HepG2 (cell line): ENCODE results near the gene NUP62. TPM values are rescaled to one million over a fixed set of nuclear protein-coding genes. Genes with fewer than 3 reads are reported as not detected.
A peak's percentile ranks its signal among the peaks of the same experiment; 100 is the strongest.

Experiments
- FOXM1 ChIP-seq: sonication (generic); formaldehyde crosslinking; IDR thresholded peaks from 2 replicates; pipeline ENCODE4 v1.5.0; 2020; ENCODE audit warnings: missing genetic modification reagents
- HOXA3 ChIP-seq: sonication (generic); formaldehyde crosslinking; IDR thresholded peaks from 2 replicates; pipeline ENCODE4 v1.5.0; 2020; ENCODE audit warnings: missing genetic modification reagents
- MATR3 ChIP-seq: sonication (generic); formaldehyde crosslinking; IDR thresholded peaks from 2 replicates; pipeline ENCODE4 v1.4.0; 2020; ENCODE audit warnings: missing genetic modification reagents
- MED8 ChIP-seq: sonication (generic); formaldehyde crosslinking; IDR thresholded peaks from 2 replicates; pipeline ENCODE4 v1.8.1; 2023; ENCODE audit warnings: mild to moderate bottlenecking, missing genetic modification reagents; ENCODE audit not compliant: insufficient replicate concordance
- MTA1 ChIP-seq: sonication (generic); formaldehyde crosslinking; IDR thresholded peaks from 2 replicates; pipeline ENCODE4 v1.4.0; 2020; ENCODE audit warnings: missing genetic modification reagents, mild to moderate bottlenecking, borderline replicate concordance
- NFATC3 ChIP-seq: sonication (generic); formaldehyde crosslinking; IDR thresholded peaks from 2 replicates; pipeline ENCODE4 v1.5.1; 2020; ENCODE audit warnings: mild to moderate bottlenecking, missing genetic modification reagents
- NR2F1 ChIP-seq, 2 experiments: fragments of 450-650 bp in 1 of 2; formaldehyde crosslinking in 1 of 2; IDR thresholded peaks; 2 replicates each; pipeline versions ENCODE4 v1.5.0 to v1.6.1; 2016 to 2020; ENCODE audit warnings: mild to moderate bottlenecking in 1 of 2, missing compliant biosample characterization in 1 of 2, missing genetic modification reagents in 1 of 2, moderate library complexity in 1 of 2
- POGZ ChIP-seq: sonication (generic); formaldehyde crosslinking; IDR thresholded peaks from 2 replicates; pipeline ENCODE4 v1.4.0; 2020; ENCODE audit warnings: mild to moderate bottlenecking, missing genetic modification reagents
- POLR2G ChIP-seq: fragments of 200-400 bp; formaldehyde crosslinking; IDR thresholded peaks from 2 replicates; pipeline ENCODE4 v1.6.1; 2018; ENCODE audit warnings: mild to moderate bottlenecking, low read depth, low read length, moderate library complexity
- RFX1 ChIP-seq: fragments of 450-650 bp; IDR thresholded peaks from 2 replicates; pipeline ENCODE4 v1.6.1; 2017
- SAP130 ChIP-seq: IDR thresholded peaks from 2 replicates; pipeline ENCODE4 v1.6.1; 2016; ENCODE audit warnings: low read depth
- SCMH1 ChIP-seq: sonication (generic); formaldehyde crosslinking; IDR thresholded peaks from 2 replicates; pipeline ENCODE4 v1.9.0; 2021; ENCODE audit warnings: missing genetic modification reagents, mild to moderate bottlenecking, borderline replicate concordance
- SETDB1 ChIP-seq: sonication (generic); formaldehyde crosslinking; IDR thresholded peaks from 2 replicates; pipeline ENCODE4 v1.5.1; 2020; ENCODE audit warnings: missing genetic modification reagents, mild to moderate bottlenecking, borderline replicate concordance
- SMARCE1 ChIP-seq: fragments of 450-650 bp; IDR thresholded peaks from 2 replicates; pipeline ENCODE4 v1.6.1; 2017; ENCODE audit warnings: borderline replicate concordance
- SNAPC2 ChIP-seq: sonication (generic); formaldehyde crosslinking; IDR thresholded peaks from 2 replicates; pipeline ENCODE4 v1.8.1; 2022; ENCODE audit warnings: mild to moderate bottlenecking, missing genetic modification reagents
- ZBTB26 ChIP-seq: IDR thresholded peaks from 2 replicates; pipeline ENCODE4 v1.6.1; 2016; ENCODE audit warnings: missing compliant biosample characterization, missing genetic modification reagents, borderline replicate concordance
- ZEB1 ChIP-seq: IDR thresholded peaks from 2 replicates; pipeline ENCODE4 v1.6.1; 2012; ENCODE audit warnings: mild to moderate bottlenecking, low read depth, inconsistent platforms; ENCODE audit not compliant: insufficient replicate concordance
- ZFX ChIP-seq: sonication (generic); formaldehyde crosslinking; IDR thresholded peaks from 2 replicates; pipeline ENCODE4 v1.4.0; 2020; ENCODE audit warnings: mild to moderate bottlenecking, low read depth, missing genetic modification reagents, moderate library complexity
- ZNF232 ChIP-seq: sonication (generic); formaldehyde crosslinking; IDR thresholded peaks from 2 replicates; pipeline ENCODE4 v1.4.0; 2020; ENCODE audit warnings: missing genetic modification reagents, borderline replicate concordance
- ZNF567 ChIP-seq: sonication (generic); formaldehyde crosslinking; IDR thresholded peaks from 2 replicates; pipeline ENCODE4 v1.8.1; 2023; ENCODE audit warnings: mild to moderate bottlenecking, missing genetic modification reagents, borderline replicate concordance
- ZNF572 ChIP-seq: sonication (generic); formaldehyde crosslinking; IDR thresholded peaks from 2 replicates; pipeline ENCODE4 v1.5.1; 2020; ENCODE audit warnings: mild to moderate bottlenecking, missing genetic modification reagents
- ZXDC ChIP-seq: sonication (generic); formaldehyde crosslinking; IDR thresholded peaks from 2 replicates; pipeline ENCODE4 v1.5.0; 2020; ENCODE audit warnings: mild to moderate bottlenecking, missing genetic modification reagents
- polyA plus RNA-seq, 8 experiments: library from polyadenylated mRNA; depleted of rRNA in 3 of 8; stranded (reverse) in 7 of 8; unstranded in 1 of 8; fragments of >200 nt; fragmentation: Illumina TruSeq in 4 of 8; extraction: Trizol in 4 of 8; gene quantifications; 2 replicates each; pipeline versions ENCODE4 v1.2.1 to v1.2.3, GENCODE V29; 2011 to 2016; ENCODE audit warnings: low read depth in 4 of 8, missing spikeins in 1 of 8, mixed read lengths in 1 of 8; ENCODE audit not compliant: insufficient read depth in 1 of 8
- total RNA-seq, 5 experiments: library from RNA; depleted of rRNA; stranded (reverse); fragments of >200 nt; fragmentation: Illumina TruSeq; extraction: Trizol; gene quantifications; 2 replicates each; pipeline ENCODE4 v1.2.3, GENCODE V29; 2016; ENCODE audit warnings: low read depth in 1 of 5
- TF ChIP-seq, protein P1 (sequence below): IDR thresholded peaks from 2 replicates; pipeline ENCODE4 v1.6.1; 2016; ENCODE audit warnings: control low read depth
- TF ChIP-seq, protein P2 (sequence below): sonication (generic); formaldehyde crosslinking; conservative IDR thresholded peaks from 2 replicates; pipeline ENCODE4 v1.4.0; 2020; ENCODE audit warnings: missing genetic modification reagents

NUP62 gene
- total and polyA plus RNA-seq, 2 of the 13 experiments (the other 11 are each of a cell fraction or from before 2014, with no cell fraction given) = 16.5 to 41.5 TPM

DNA sequence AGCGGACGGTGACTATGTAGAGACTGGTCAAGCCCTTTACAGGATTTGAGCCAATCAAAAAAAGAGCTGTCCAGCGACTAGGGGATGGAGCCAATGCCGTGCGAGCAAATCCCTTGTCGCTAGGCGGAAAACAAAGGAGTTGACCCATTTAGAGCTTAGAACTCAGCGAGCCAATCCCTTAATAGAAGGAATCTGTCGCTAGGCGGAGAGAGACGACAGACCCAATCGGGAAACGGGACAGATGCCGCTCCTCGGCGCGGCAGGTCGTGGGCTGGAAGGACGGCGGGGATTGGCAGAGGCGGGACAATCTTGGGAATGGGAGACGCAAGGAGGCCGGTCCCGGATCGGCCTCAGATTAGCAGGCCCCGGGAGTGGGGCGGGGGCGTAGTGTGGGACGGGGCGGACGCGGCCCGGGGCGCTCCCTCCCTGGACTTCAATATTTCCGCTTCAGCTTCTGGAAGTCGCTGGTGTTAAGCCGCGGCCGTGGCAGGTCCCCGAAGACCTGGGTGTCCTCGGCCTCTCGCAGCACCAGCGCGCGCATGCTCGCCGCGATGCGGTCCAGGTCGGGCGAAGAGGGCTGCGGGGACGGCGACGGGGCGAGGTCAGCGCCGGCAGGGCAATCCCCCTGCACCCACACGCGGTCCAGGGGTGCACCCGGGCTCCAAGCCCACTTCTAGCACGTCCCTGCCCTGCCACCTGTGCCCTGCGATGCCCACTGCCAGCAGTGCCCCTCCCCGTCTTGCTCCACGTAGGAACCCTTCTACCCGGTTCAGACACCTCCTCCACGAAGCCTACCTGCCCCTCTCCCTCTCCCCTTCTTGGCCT lies 59.6 kb downstream of the NUP62 start (continued):
- no peak for TF ChIP-seq ZXDC (CRISPR knock-in tag)
- TF ChIP-seq, protein P1, sequence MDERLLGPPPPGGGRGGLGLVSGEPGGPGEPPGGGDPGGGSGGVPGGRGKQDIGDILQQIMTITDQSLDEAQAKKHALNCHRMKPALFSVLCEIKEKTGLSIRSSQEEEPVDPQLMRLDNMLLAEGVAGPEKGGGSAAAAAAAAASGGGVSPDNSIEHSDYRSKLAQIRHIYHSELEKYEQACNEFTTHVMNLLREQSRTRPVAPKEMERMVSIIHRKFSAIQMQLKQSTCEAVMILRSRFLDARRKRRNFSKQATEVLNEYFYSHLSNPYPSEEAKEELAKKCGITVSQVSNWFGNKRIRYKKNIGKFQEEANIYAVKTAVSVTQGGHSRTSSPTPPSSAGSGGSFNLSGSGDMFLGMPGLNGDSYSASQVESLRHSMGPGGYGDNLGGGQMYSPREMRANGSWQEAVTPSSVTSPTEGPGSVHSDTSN = no peak
- TF ChIP-seq SNAPC2 (CRISPR knock-in tag) = no peak
- TF ChIP-seq RFX1 = peak; percentile 28; the same call in 1 of the 2 replicates
- TF ChIP-seq POLR2G = peak; percentile 83
- 0 out of 2 replicates have a peak, but pooled peaks have one; percentile 23 for TF ChIP-seq FOXM1 (CRISPR knock-in tag)
- TF ChIP-seq SETDB1 (CRISPR knock-in tag) = no peak
- TF ChIP-seq MED8 (CRISPR knock-in tag) = no peak
- TF ChIP-seq ZNF232 (CRISPR knock-in tag) = peak; percentile 42; the same call in 1 of the 2 replicates
- no peak for TF ChIP-seq MTA1 (CRISPR knock-in tag)
- peak; percentile 55 for TF ChIP-seq SAP130
- TF ChIP-seq, protein P2, sequence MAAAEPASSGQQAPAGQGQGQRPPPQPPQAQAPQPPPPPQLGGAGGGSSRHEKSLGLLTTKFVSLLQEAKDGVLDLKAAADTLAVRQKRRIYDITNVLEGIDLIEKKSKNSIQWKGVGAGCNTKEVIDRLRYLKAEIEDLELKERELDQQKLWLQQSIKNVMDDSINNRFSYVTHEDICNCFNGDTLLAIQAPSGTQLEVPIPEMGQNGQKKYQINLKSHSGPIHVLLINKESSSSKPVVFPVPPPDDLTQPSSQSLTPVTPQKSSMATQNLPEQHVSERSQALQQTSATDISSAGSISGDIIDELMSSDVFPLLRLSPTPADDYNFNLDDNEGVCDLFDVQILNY (CRISPR knock-in tag) = no peak
- no peak for TF ChIP-seq NR2F1 (CRISPR knock-in tag; IDR thresholded peaks at IDR 0.05)
- no peak for TF ChIP-seq SCMH1 (CRISPR knock-in tag)
- TF ChIP-seq SMARCE1 = no peak
- TF ChIP-seq MATR3 (CRISPR knock-in tag) = no peak
- TF ChIP-seq HOXA3 (CRISPR knock-in tag) = peak; percentile 14
- TF ChIP-seq ZEB1 = no peak
- no peak for TF ChIP-seq ZBTB26 (CRISPR knock-in tag)
- TF ChIP-seq ZNF567 (CRISPR knock-in tag) = no peak
- TF ChIP-seq ZFX (CRISPR knock-in tag) = peak; percentile 92
- peak; percentile 53 for TF ChIP-seq POGZ (CRISPR knock-in tag)
- peak; percentile 31; the same call in 1 of the 2 replicates for TF ChIP-seq ZNF572 (CRISPR knock-in tag)
- no peak for TF ChIP-seq NFATC3 (CRISPR knock-in tag)
